HAP-1 (cell line): Measurements from ENCODE around the gene SERPINB2.
A peak's percentile ranks its signal among the peaks of the same experiment; 100 is the strongest.

ENCODE experiments used
- DNase-seq, 2 experiments: peaks; one replicate each; pipeline ENCODE4 v3.0.0-alpha.2; 2016 to 2020; ENCODE audit warnings: low spot score in 2 of 2
- H3K27me3 ChIP-seq: fragments of 250-450 bp; sonication (Bioruptor Pico); 2 replicates; pipeline ENCODE4 v1.5.1; 2020; ENCODE audit warnings: low read depth, mild to moderate bottlenecking, moderate library complexity
- H3K36me3 ChIP-seq: fragments of 250-450 bp; sonication (Bioruptor Pico); replicated peaks from 2 replicates; pipeline ENCODE4 v1.5.1; 2020; ENCODE audit warnings: mild to moderate bottlenecking
- H3K4me1 ChIP-seq: fragments of 250-450 bp; sonication (Bioruptor Pico); 2 replicates; pipeline ENCODE4 v1.5.1; 2020; ENCODE audit warnings: mild to moderate bottlenecking
- H3K4me3 ChIP-seq: fragments of 250-450 bp; sonication (Bioruptor Pico); 2 replicates; pipeline ENCODE4 v1.5.1; 2020; ENCODE audit warnings: mild to moderate bottlenecking, moderate library complexity
- H3K9me3 ChIP-seq: fragments of 250-450 bp; sonication (Bioruptor Pico); 2 replicates; pipeline ENCODE4 v1.5.1; 2020; ENCODE audit warnings: mild to moderate bottlenecking, moderate library complexity
- in situ Hi-C: fragments of 300-500 bp; cut with MboI; formaldehyde crosslinking; loops from 3 replicates; pipeline ENCODE4 v1.14.3; 2020; ENCODE audit warnings: low sequenced_read_pairs, inconsistent platforms, mixed read lengths

Gene SERPINB2

GRCh38 chr18:63887424-63887823 is at the start of gene SERPINB2:
Gene SERPINB2, plus strand, starts transcription at chr18:63887705. Its CDS starts 3,740 bp downstream, at chr18:63891445.
- in situ Hi-C loops: no loop called here
- no peak for DNase-seq

GRCh38 chr18:63843008-63843407 is 44.5 kb upstream of the SERPINB2 start:
- no peaks in the 10 kb centered on the region for H3K9me3 ChIP-seq

More at GRCh38 chr18:63887424-63887823, at the start of gene SERPINB2:
- no peaks in the 10 kb centered on the region for H3K9me3 ChIP-seq
- no peaks in the 10 kb centered on the region for H3K4me1 ChIP-seq
- H3K27me3 ChIP-seq: 0 out of 2 replicates have a peak, but pooled peaks cover 5% of the 10 kb centered on the region
- H3K36me3 ChIP-seq: no peaks in the 10 kb centered on the region
- no peak within 1 kb of the TSS for H3K4me3 ChIP-seq

GRCh38 chr18:63844254-63844653 is 43.3 kb upstream of the SERPINB2 start:
- peak in 1 of 2 experiments; percentile 12 for DNase-seq
- no peaks in the 10 kb centered on the region for H3K9me3 ChIP-seq
- H3K4me1 ChIP-seq: no peaks in the 10 kb centered on the region
- in situ Hi-C loops: loop anchor here (10.0 kb wide), 1 partner anchor 329 kb away; no protein-coding TSS in a partner anchor
- no peak overlapping the region for H3K4me3 ChIP-seq
- no peaks in the 10 kb centered on the region for H3K36me3 ChIP-seq
- peaks cover 26% of the 10 kb centered on the region for H3K27me3 ChIP-seq

More at GRCh38 chr18:63843008-63843407, 44.5 kb upstream of the SERPINB2 start:
- Histone ChIP-seq H3K27me3 (peaks cover 26% of the 10 kb centered on the region), H3K4me1 (no peaks in the 10 kb centered on the region), H3K36me3 (no peaks in the 10 kb centered on the region), H3K4me3 (no peak overlapping the region)
- DNase-seq: no peak
- in situ Hi-C loops: loop anchor here (10.0 kb wide), 1 partner anchor 328 kb away; no protein-coding TSS in a partner anchor

GRCh38 chr18:63848159-63848558 is 39.3 kb upstream of the SERPINB2 start:
- DNase-seq: peak; percentile 10 to 59
- in situ Hi-C loops: loop anchor here (10.0 kb wide), 1 partner anchor 333 kb away; no protein-coding TSS in a partner anchor

GRCh38 chr18:63850020-63850419 is 37.5 kb upstream of the SERPINB2 start:
- in situ Hi-C loops: no loop called here
- no peaks in the 10 kb centered on the region for H3K4me1 ChIP-seq
- H3K27me3 ChIP-seq: peaks cover 11% of the 10 kb centered on the region
- peak in 1 of 2 experiments; percentile 28 for DNase-seq
- H3K36me3 ChIP-seq: no peaks in the 10 kb centered on the region
- H3K9me3 ChIP-seq: no peaks in the 10 kb centered on the region
- H3K4me3 ChIP-seq: no peak overlapping the region

More at GRCh38 chr18:63848159-63848558, 39.3 kb upstream of the SERPINB2 start:
- Histone ChIP-seq H3K4me1 (no peaks in the 10 kb centered on the region), H3K36me3 (no peaks in the 10 kb centered on the region), H3K27me3 (peaks cover 11% of the 10 kb centered on the region), H3K9me3 (no peaks in the 10 kb centered on the region), H3K4me3 (no peak overlapping the region)

- DNase-seq: no peak
- in situ Hi-C loops: no loop called here
Observed at GRCh38 chr18:63850636-63851035, 36.9 kb upstream of the SERPINB2 start.

GRCh38 chr18:63858456-63858855 is 29.0 kb upstream of the SERPINB2 start:
- Histone ChIP-seq H3K4me3 (no peak overlapping the region), H3K36me3 (no peaks in the 10 kb centered on the region), H3K27me3 (no peaks in the 10 kb centered on the region; the same call in 1 of the 2 replicates), H3K4me1 (no peaks in the 10 kb centered on the region), H3K9me3 (no peaks in the 10 kb centered on the region)
- DNase-seq: no peak
- in situ Hi-C loops: no loop called here

More at GRCh38 chr18:63850636-63851035, 36.9 kb upstream of the SERPINB2 start:
- Histone ChIP-seq H3K36me3 (no peaks in the 10 kb centered on the region), H3K27me3 (peaks cover 11% of the 10 kb centered on the region), H3K9me3 (no peaks in the 10 kb centered on the region), H3K4me3 (no peak overlapping the region), H3K4me1 (no peaks in the 10 kb centered on the region)

- no peak for DNase-seq
- H3K36me3 ChIP-seq: no peaks in the 10 kb centered on the region
- H3K27me3 ChIP-seq: no peaks in the 10 kb centered on the region; the same call in 1 of the 2 replicates
- no peaks in the 10 kb centered on the region for H3K9me3 ChIP-seq
- in situ Hi-C loops: no loop called here
- no peaks in the 10 kb centered on the region for H3K4me1 ChIP-seq
- no peak overlapping the region for H3K4me3 ChIP-seq
Observed at GRCh38 chr18:63859781-63860475, 27.6 kb upstream of the SERPINB2 start.

- DNase-seq: no peak
- no peak overlapping the region for H3K4me3 ChIP-seq
- H3K36me3 ChIP-seq: no peaks in the 10 kb centered on the region
- in situ Hi-C loops: no loop called here
- no peaks in the 10 kb centered on the region; the same call in 1 of the 2 replicates for H3K27me3 ChIP-seq
- H3K4me1 ChIP-seq: no peaks in the 10 kb centered on the region
- H3K9me3 ChIP-seq: no peaks in the 10 kb centered on the region
Observed at GRCh38 chr18:63860531-63860930, 27.0 kb upstream of the SERPINB2 start.

- Histone ChIP-seq H3K4me1 (no peaks in the 10 kb centered on the region), H3K4me3 (no peak overlapping the region), H3K27me3 (no peaks in the 10 kb centered on the region), H3K36me3 (no peaks in the 10 kb centered on the region), H3K9me3 (no peaks in the 10 kb centered on the region)
- in situ Hi-C loops: no loop called here
- DNase-seq: no peak
Observed at GRCh38 chr18:63867368-63868125, 20.0 kb upstream of the SERPINB2 start.

- Histone ChIP-seq H3K4me3 (no peak overlapping the region), H3K36me3 (no peaks in the 10 kb centered on the region), H3K4me1 (no peaks in the 10 kb centered on the region), H3K27me3 (no peaks in the 10 kb centered on the region), H3K9me3 (no peaks in the 10 kb centered on the region)
- DNase-seq: no peak
- in situ Hi-C loops: no loop called here
Observed at GRCh38 chr18:63868546-63868945, 19.0 kb upstream of the SERPINB2 start.

GRCh38 chr18:63869374-63869773 is 18.1 kb upstream of the SERPINB2 start:
- no peaks in the 10 kb centered on the region for H3K36me3 ChIP-seq
- H3K4me3 ChIP-seq: no peak overlapping the region
- no peaks in the 10 kb centered on the region for H3K4me1 ChIP-seq
- H3K27me3 ChIP-seq: no peaks in the 10 kb centered on the region
- in situ Hi-C loops: no loop called here
- no peak for DNase-seq
- H3K9me3 ChIP-seq: no peaks in the 10 kb centered on the region

GRCh38 chr18:63869851-63870250 is 17.7 kb upstream of the SERPINB2 start:
- in situ Hi-C loops: no loop called here
- no peak overlapping the region for H3K4me3 ChIP-seq
- H3K4me1 ChIP-seq: no peaks in the 10 kb centered on the region
- DNase-seq: no peak
- no peaks in the 10 kb centered on the region for H3K27me3 ChIP-seq
- H3K36me3 ChIP-seq: no peaks in the 10 kb centered on the region
- H3K9me3 ChIP-seq: no peaks in the 10 kb centered on the region

GRCh38 chr18:63871836-63872235 is 15.7 kb upstream of the SERPINB2 start:
- Histone ChIP-seq H3K4me3 (no peak overlapping the region), H3K9me3 (no peaks in the 10 kb centered on the region), H3K27me3 (no peaks in the 10 kb centered on the region), H3K4me1 (no peaks in the 10 kb centered on the region), H3K36me3 (no peaks in the 10 kb centered on the region)
- no peak for DNase-seq
- in situ Hi-C loops: no loop called here
